ENCODE data around the gene DGKG.
A peak's percentile ranks its signal among the peaks of the same experiment; 100 is the strongest.

Gene DGKG

DNA sequence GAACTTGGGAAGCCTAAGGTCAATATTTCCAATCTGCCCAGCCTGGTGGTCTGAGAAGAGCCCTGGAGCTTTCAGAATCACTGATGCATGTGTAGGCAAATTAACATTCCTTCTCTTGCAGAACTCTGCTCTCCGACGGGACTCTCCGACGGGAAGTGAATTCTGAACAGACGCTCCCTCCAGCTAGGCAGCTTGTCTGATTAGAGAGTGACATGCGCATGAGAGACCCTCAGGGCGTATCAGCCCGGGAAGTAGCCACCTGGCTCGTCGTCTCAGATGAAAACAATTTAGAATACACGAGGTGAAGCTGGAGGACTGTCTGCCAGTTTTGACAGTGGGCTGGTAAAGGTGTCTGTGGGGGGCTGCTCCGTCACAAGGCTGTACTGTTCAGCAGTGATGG, 103.1 kb downstream of the DGKG start:
- Mint-ChIP-seq H3K36me3 (ENCODE audit: low read depth) (no peaks in the 10 kb centered on the region), H3K9me3 (no peaks in the 10 kb centered on the region), H3K4me1 (ENCODE audit: low read depth) (peaks cover 43% of the 10 kb centered on the region), H3K4me3 (peak overlapping the region; percentile 3), H3K27ac (no peak overlapping the region), H3K27me3 (no peaks in the 10 kb centered on the region)

DNA sequence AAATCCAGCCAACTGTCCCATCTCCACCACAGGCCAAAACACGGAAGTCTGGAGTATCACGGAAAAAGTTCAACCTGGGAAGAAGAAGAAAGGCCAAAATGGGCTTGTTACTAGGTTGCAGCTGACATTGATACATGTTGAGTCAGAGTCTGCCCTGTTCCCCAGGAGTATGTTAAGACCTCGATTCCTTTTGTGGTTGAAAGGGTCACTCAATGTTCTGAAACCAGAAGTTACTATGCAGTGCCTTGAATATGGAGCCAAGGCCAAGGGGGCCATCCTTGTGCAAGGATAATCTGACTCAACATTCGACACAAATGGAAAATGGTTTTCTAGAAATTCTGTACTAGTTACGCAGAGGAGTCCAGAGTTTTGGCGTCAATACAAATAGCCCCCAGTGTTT, 104.2 kb downstream of the DGKG start:
- Mint-ChIP-seq H3K27ac (no peak overlapping the region), H3K4me1 (ENCODE audit: low read depth) (peaks cover 47% of the 10 kb centered on the region), H3K4me3 (no peak overlapping the region), H3K27me3 (no peaks in the 10 kb centered on the region), H3K36me3 (ENCODE audit: low read depth) (no peaks in the 10 kb centered on the region), H3K9me3 (no peaks in the 10 kb centered on the region)

DNA sequence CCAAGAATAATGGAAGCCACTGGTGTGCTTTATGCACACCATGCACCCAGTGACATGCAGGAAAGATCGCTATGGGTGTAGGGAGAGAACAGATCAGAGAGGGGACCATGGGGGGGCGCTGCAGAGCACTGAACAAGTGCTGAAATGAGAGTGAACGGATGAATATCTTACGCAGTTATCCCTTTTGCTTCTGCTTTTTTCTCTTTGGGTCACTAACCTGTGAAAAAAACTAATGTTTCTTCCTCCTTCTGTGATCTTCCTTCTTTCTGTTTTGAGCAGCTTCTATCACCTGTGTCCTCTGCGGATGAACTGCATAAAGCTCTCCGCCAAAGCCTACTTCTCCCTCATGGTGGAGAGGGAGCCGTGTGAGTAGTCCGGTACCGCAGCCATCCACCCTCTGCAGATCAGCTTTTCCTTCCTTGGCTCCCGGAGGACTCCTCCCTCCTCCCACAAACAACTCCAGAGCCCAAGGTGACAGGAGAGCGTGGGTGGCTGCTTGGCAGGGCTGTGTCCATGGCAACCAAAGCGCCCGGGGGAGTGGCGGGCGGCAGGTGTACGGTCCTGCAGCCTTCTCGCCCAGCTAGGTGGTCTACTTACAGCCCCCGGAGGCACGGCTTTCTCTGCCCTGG, 106.2 kb downstream of the DGKG start:
- no peaks in the 10 kb centered on the region for H3K36me3 Mint-ChIP-seq (ENCODE audit: low read depth)
- no peak overlapping the region for H3K27ac Mint-ChIP-seq
- H3K4me1 Mint-ChIP-seq (ENCODE audit: low read depth), result peaks cover 47% of the 10 kb centered on the region
- no peak overlapping the region for H3K4me3 Mint-ChIP-seq
- H3K27me3 Mint-ChIP-seq, result no peaks in the 10 kb centered on the region
- H3K9me3 Mint-ChIP-seq, result no peaks in the 10 kb centered on the region

DNA sequence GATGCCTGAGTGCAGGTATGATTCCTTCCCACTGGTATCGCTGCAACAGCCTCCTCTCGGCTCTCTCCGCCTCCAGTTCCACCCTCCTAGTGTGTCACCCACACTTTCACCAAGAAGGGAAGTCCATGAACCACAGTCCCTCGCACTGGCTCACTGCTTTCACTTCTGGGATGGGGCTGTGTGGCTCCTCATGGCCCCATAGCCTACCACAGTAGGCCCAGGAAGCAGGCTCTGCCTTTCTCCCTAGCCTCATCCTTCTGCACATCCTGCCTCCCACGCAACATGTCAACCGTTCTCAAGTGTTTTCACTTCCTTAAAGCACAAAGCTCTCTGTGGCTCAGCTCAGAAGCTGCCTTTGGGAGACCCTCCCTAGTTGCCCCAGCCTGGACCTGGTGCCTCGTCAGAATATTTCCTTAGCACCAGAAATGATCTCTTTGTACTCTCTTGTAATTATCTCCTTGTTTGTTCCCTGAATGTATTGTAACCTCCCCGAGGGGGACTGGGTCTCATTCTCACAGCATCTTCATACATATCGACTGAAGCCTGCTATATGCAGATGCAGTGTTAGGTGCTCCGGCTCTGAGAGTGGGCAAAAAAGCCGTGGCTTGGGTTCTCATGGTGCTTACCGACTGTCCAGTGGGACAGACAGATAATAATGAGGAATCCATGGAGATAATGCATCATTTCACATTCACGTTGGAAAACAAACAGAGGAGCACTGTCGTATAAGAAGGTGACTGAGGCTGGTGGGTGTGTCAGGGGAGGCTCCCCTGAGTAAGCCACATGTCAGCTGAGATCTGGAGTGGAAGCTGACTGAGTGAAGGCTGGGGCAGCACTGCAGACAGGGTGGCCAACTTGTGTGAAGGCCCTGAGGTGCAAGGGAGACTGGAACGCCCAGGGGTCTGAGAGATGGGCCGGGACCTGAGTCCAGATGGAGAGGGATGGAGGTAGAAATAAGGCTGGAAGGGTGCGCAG, 107.1 kb downstream of the DGKG start:
- no peak overlapping the region for H3K4me3 Mint-ChIP-seq
- peak overlapping the region; percentile 31 for H3K27ac Mint-ChIP-seq
- peaks cover 42% of the 10 kb centered on the region for H3K4me1 Mint-ChIP-seq (ENCODE audit: low read depth)

DNA sequence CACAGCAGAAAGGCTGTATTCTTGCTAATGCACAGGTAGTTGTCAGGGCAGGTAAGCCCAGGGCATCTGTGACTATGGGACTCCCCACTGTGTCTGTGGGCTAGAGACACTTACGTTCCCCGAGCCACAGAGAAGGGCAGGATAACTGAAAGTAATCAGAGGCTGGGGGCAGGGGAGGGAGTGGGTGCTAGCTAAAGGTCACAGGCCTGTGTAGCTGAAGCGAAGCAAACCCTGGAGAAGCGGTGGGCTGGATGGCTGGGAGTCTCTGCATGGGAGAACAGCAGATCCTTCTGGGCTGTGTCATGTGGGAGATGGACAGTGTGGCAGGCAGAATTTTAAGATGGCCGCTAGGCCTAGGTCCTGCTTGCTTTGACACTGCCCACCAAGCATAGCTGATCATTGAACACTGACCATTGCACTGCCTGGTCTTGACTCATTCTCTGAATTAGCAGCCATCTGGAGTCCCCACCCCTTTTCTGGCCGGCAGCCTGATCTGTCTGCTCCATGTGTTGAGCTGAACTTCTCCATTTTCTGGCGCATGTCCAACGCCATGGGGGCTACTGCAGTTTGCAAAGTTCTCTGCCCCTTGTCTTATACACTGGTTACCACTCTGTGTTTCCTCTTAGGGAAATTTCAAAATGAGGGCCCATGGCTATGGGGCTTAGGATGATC, 110.0 kb downstream of the DGKG start:
- Mint-ChIP-seq H3K4me1 (ENCODE audit: low read depth) (peaks cover 44% of the 10 kb centered on the region), H3K27me3 (peaks cover 13% of the 10 kb centered on the region), H3K27ac (no peak overlapping the region), H3K9me3 (no peaks in the 10 kb centered on the region), H3K36me3 (ENCODE audit: low read depth) (no peaks in the 10 kb centered on the region), H3K4me3 (no peak overlapping the region)

More for the DNA sequence above, 107.1 kb downstream of the DGKG start:
- Mint-ChIP-seq H3K27me3 (peaks cover 2% of the 10 kb centered on the region), H3K9me3 (no peaks in the 10 kb centered on the region), H3K36me3 (ENCODE audit: low read depth) (no peaks in the 10 kb centered on the region)

DNA sequence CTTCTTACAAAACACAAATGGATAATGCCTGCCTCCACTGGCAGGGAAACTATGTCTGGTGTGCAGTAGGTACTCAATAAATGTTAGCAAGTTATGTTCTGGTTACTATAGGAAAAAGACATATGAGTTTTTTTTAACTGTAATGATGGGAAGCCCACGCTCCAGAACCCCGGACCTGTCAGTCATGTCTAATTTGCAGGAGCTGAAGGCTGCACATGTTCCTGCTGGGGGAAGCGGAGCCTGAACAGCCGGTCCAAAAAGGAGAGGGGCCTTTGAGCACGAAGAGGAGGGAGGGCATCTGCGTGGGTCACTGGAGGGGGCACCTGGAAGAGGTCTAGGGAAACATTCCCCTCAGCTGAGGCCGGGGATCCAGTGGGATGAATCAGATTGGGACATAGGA, 113.2 kb downstream of the DGKG start:
- Mint-ChIP-seq H3K4me3 (no peak overlapping the region), H3K27me3 (peaks cover 30% of the 10 kb centered on the region), H3K36me3 (ENCODE audit: low read depth) (no peaks in the 10 kb centered on the region), H3K27ac (no peak overlapping the region), H3K4me1 (ENCODE audit: low read depth) (peaks cover 15% of the 10 kb centered on the region), H3K9me3 (no peaks in the 10 kb centered on the region)

DNA sequence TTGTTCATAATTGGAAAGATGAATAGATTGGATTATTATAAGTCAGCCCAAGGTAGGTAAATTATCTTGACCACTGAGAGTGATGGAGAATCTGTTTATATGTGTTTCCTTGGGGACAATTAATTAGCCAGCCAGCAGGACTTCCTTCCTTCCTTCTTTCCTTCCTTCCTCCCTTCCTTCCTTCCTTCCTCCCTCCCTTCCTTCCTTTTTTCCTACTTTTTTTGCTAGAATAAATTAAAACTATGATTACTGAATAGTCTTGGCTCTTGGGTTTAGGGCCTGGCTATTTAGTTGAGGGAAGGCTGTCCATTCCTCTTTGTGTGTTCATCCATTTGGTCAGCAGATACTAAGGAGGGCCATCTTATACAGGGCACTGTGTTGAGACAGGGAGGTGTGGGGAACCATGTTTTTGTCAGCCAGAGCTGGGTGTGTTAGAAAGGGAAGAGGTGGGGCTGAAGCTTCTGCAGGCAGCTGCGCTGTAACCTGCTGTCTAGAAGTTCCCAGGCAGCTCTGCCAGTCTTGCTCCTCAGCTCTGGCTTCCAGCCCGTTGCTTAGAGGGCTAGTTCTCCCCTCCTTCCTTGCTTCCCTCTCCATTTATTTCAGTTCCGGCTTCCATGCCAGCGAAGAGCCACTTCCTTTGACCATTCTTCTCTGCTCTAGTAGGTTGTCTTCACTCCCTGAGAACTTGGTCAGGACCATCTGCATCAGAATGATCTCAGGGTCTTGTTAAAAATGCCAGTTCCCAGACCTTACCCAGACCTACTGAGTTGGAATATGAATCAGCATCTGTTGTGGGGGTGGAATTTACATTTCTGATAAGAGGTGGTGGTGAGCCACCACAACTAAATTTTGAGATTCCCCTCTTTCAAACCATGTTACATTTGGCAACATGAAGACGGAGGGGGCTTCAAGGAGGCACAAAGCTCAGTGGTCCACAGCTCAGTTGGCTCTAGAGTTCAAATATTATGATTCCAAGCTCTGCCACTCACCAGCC, 113.9 kb downstream of the DGKG start:
- H3K27me3 Mint-ChIP-seq, result peaks cover 34% of the 10 kb centered on the region
- no peak overlapping the region for H3K27ac Mint-ChIP-seq
- H3K4me1 Mint-ChIP-seq (ENCODE audit: low read depth), result peaks cover 12% of the 10 kb centered on the region
- H3K4me3 Mint-ChIP-seq, result no peak overlapping the region
- H3K9me3 Mint-ChIP-seq, result no peaks in the 10 kb centered on the region
- no peaks in the 10 kb centered on the region for H3K36me3 Mint-ChIP-seq (ENCODE audit: low read depth)

DNA sequence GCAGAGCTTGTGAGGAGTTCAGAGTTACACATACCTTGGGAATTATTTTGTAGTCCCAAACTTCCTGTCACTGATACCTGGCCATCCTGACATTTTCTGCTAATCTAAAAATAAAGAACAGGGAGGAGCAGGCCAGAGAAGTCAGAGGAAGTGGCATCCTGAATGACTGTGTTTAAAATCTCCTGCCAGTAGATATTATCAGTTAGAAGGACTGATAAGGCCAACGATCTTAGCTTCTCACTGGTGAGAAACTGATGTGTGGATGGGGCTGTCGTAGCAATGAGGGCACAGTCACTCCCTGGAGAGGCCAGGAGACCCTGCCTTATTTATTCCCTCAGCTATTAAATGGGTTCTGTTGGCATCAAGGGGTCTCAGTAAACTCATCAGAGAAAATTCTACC, 115.1 kb downstream of the DGKG start:
- Mint-ChIP-seq H3K27me3 (peaks cover 34% of the 10 kb centered on the region), H3K9me3 (no peaks in the 10 kb centered on the region), H3K4me1 (ENCODE audit: low read depth) (peaks cover 12% of the 10 kb centered on the region), H3K36me3 (ENCODE audit: low read depth) (no peaks in the 10 kb centered on the region), H3K4me3 (no peak overlapping the region), H3K27ac (no peak overlapping the region)

DNA sequence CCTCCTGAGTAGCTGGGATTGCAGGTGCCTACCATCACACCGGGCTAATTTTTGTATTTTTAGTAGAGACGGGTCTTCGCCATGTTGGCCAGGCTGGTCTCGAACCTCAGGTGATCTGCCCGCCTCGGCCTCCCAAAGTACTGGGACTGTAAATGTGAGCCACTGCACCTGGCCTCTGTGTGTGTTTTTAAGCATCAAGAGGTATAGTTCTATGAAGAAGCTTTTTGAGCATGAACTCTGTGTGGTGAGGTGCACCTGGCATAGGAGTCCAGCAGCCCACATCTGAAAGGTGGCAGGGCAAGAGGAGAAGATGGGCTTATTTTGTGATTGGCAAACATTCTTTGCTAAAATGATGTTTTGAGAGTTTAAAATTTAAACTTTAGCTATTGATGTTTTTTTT, 118.0 kb downstream of the DGKG start:
- no peak overlapping the region for H3K4me3 Mint-ChIP-seq
- H3K9me3 Mint-ChIP-seq, result no peaks in the 10 kb centered on the region
- H3K27me3 Mint-ChIP-seq, result peaks cover 31% of the 10 kb centered on the region
- no peak overlapping the region for H3K27ac Mint-ChIP-seq
- no peaks in the 10 kb centered on the region for H3K36me3 Mint-ChIP-seq (ENCODE audit: low read depth)
- peaks cover 12% of the 10 kb centered on the region for H3K4me1 Mint-ChIP-seq (ENCODE audit: low read depth)

DNA sequence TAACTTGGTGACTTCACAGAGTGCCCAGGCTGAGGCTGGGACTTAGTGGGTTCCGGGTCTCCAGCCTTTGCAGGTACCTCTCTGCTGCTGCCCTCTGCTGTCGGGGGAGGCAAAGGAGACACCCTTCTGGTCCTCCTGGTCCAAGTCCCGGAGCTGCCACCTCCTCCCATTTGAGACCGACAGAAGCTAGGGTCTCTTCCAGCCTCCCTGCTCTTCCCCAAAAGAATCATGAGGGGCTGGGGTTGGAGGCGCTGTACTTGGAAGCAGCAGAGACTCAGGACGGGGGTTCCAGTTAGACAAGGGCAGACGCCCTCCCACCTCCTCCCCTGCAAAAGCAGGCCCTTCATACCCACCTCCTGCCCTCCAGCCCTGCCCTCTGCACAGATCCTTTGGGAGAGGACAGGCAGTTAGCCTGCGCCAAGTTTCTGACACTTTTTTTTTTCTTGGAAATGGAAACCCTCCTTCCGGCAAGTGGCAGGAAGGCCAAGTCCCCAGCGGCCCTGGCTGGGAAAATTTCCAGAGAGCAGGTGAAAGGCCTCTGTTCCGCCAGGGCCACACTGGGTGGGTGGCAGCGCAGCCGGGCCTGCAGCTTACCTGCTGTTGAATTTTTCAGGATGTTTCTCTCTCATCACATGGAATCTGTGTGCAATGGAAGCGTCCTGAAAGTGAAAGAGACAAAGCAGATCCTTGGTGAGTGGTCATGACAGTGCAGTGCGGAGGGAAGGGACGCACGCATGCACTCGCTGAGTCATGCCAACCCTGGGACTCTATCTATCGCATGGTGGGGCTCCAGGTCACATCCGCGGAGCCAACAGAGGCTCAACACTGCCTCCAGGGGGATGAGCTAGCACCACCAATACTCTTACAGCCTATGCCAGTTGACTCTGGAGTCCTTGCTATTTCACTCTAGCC, 119.9 kb downstream of the DGKG start:
- H3K27ac Mint-ChIP-seq, result peak overlapping the region; percentile 52
- no peaks in the 10 kb centered on the region for H3K9me3 Mint-ChIP-seq
- peaks cover 27% of the 10 kb centered on the region for H3K27me3 Mint-ChIP-seq
- H3K4me1 Mint-ChIP-seq (ENCODE audit: low read depth), result no peaks in the 10 kb centered on the region
- no peaks in the 10 kb centered on the region for H3K36me3 Mint-ChIP-seq (ENCODE audit: low read depth)
- H3K4me3 Mint-ChIP-seq, result peak overlapping the region; percentile 45

DNA sequence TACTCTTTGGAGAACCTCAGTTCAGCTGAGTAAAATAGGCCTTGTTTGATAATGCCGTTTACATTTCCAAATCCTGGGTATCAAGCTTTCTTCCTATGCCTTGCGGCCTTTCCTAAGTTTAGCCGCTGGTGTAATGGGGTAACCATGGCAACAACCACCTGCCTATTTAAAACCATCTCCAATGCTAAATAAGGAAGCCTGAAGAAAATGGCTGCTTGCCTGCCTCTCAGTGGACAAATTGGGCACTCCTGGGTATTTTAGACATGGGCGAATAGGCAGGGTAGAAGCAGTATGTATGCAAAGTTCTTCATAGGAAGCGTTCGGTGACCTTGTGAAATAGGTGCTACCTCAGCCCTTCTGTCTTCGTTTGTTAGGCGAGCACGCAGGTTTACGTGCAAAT, 122.7 kb downstream of the DGKG start:
- H3K27ac Mint-ChIP-seq, result no peak overlapping the region
- no peaks in the 10 kb centered on the region for H3K36me3 Mint-ChIP-seq (ENCODE audit: low read depth)
- H3K4me3 Mint-ChIP-seq, result no peak overlapping the region
- peaks cover 17% of the 10 kb centered on the region for H3K27me3 Mint-ChIP-seq
- no peaks in the 10 kb centered on the region for H3K9me3 Mint-ChIP-seq
- peaks cover 6% of the 10 kb centered on the region for H3K4me1 Mint-ChIP-seq (ENCODE audit: low read depth)

DNA sequence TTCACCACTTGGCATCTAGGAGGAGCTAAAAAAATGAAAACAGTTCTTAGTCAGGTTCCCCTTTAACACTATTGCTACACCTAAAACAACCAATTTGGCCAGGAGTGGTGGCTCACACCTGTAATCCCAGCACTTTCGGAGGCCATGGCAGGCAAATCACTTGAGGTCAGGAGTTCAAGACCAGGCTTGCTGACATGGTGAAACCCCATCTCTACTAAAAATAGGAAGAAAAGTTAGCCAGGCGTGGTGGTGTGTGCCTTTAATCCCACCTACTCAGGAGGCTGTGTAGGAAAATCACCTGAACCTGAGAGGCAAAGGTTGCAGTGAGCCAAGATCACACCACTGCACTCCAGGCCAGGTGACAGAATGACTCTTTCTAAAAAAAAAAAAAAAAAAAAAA, 124.1 kb downstream of the DGKG start:
- H3K27me3 Mint-ChIP-seq, result peaks cover 16% of the 10 kb centered on the region
- peaks cover 6% of the 10 kb centered on the region for H3K4me1 Mint-ChIP-seq (ENCODE audit: low read depth)
- H3K4me3 Mint-ChIP-seq, result no peak overlapping the region
- H3K36me3 Mint-ChIP-seq (ENCODE audit: low read depth), result no peaks in the 10 kb centered on the region
- H3K9me3 Mint-ChIP-seq, result no peaks in the 10 kb centered on the region
- no peak overlapping the region for H3K27ac Mint-ChIP-seq

DNA sequence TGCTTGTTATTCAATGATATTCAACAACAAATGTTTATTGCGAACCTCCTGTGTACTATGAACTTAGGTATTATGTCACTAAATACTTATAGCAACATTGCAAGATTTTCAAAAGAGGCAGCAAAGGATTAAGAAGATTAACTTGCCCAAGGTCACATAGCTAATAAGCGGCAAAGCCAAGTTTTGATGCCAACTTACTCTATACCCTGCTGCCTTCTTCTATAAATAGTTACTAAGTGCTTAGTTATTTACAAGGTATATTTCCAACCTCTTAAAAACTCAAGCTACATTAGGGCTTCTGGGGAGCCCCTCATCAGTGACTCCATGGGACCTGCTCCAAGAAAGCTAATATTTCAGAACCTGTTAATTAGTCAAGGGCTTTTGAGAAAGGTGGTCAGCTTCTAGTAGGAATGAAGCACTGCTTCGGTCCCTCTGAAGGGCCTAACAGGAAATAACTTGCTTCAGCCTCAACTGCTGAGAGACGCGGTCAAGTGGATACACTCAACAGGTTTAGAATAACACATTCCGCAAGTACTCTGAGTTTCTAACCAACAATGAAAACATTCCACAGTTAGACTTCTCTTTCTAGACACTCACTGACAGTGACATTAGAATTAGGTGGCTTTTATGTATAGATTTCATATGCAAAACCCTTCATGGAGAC, 125.5 kb downstream of the DGKG start:
- H3K4me3 Mint-ChIP-seq, result no peak overlapping the region
- no peak overlapping the region for H3K27ac Mint-ChIP-seq
- H3K36me3 Mint-ChIP-seq (ENCODE audit: low read depth), result no peaks in the 10 kb centered on the region
- H3K4me1 Mint-ChIP-seq (ENCODE audit: low read depth), result peaks cover 6% of the 10 kb centered on the region
- no peaks in the 10 kb centered on the region for H3K9me3 Mint-ChIP-seq
- H3K27me3 Mint-ChIP-seq, result peaks cover 17% of the 10 kb centered on the region

All from stimulated activated naive CD8-positive, alpha-beta T cell treated with anti-CD3 and anti-CD28 coated beads, Interleukin-15, Interleukin-2, amounts not matched to agents 100 ng/mL and 50 ng/mL, for 24 hours (primary cell).